ENCODE results near the gene RBMX2.

- TF ChIP-seq ZBTB7B (CRISPR knock-in tag; IDR thresholded peaks at IDR 0.05) (no peak), SPEN (CRISPR knock-in tag; IDR thresholded peaks at IDR 0.05; ENCODE audit: low read depth) (no peak), KLF9 (CRISPR knock-in tag; IDR thresholded peaks at IDR 0.05; ENCODE audit: low read depth) (no peak)
- TF ChIP-seq, protein P1, sequence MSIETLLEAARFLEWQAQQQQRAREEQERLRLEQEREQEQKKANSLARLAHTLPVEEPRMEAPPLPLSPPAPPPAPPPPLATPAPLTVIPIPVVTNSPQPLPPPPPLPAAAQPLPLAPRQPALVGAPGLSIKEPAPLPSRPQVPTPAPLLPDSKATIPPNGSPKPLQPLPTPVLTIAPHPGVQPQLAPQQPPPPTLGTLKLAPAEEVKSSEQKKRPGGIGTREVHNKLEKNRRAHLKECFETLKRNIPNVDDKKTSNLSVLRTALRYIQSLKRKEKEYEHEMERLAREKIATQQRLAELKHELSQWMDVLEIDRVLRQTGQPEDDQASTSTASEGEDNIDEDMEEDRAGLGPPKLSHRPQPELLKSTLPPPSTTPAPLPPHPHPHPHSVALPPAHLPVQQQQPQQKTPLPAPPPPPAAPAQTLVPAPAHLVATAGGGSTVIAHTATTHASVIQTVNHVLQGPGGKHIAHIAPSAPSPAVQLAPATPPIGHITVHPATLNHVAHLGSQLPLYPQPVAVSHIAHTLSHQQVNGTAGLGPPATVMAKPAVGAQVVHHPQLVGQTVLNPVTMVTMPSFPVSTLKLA (IDR thresholded peaks at IDR 0.05) = no peak
- TF ChIP-seq, protein P2, sequence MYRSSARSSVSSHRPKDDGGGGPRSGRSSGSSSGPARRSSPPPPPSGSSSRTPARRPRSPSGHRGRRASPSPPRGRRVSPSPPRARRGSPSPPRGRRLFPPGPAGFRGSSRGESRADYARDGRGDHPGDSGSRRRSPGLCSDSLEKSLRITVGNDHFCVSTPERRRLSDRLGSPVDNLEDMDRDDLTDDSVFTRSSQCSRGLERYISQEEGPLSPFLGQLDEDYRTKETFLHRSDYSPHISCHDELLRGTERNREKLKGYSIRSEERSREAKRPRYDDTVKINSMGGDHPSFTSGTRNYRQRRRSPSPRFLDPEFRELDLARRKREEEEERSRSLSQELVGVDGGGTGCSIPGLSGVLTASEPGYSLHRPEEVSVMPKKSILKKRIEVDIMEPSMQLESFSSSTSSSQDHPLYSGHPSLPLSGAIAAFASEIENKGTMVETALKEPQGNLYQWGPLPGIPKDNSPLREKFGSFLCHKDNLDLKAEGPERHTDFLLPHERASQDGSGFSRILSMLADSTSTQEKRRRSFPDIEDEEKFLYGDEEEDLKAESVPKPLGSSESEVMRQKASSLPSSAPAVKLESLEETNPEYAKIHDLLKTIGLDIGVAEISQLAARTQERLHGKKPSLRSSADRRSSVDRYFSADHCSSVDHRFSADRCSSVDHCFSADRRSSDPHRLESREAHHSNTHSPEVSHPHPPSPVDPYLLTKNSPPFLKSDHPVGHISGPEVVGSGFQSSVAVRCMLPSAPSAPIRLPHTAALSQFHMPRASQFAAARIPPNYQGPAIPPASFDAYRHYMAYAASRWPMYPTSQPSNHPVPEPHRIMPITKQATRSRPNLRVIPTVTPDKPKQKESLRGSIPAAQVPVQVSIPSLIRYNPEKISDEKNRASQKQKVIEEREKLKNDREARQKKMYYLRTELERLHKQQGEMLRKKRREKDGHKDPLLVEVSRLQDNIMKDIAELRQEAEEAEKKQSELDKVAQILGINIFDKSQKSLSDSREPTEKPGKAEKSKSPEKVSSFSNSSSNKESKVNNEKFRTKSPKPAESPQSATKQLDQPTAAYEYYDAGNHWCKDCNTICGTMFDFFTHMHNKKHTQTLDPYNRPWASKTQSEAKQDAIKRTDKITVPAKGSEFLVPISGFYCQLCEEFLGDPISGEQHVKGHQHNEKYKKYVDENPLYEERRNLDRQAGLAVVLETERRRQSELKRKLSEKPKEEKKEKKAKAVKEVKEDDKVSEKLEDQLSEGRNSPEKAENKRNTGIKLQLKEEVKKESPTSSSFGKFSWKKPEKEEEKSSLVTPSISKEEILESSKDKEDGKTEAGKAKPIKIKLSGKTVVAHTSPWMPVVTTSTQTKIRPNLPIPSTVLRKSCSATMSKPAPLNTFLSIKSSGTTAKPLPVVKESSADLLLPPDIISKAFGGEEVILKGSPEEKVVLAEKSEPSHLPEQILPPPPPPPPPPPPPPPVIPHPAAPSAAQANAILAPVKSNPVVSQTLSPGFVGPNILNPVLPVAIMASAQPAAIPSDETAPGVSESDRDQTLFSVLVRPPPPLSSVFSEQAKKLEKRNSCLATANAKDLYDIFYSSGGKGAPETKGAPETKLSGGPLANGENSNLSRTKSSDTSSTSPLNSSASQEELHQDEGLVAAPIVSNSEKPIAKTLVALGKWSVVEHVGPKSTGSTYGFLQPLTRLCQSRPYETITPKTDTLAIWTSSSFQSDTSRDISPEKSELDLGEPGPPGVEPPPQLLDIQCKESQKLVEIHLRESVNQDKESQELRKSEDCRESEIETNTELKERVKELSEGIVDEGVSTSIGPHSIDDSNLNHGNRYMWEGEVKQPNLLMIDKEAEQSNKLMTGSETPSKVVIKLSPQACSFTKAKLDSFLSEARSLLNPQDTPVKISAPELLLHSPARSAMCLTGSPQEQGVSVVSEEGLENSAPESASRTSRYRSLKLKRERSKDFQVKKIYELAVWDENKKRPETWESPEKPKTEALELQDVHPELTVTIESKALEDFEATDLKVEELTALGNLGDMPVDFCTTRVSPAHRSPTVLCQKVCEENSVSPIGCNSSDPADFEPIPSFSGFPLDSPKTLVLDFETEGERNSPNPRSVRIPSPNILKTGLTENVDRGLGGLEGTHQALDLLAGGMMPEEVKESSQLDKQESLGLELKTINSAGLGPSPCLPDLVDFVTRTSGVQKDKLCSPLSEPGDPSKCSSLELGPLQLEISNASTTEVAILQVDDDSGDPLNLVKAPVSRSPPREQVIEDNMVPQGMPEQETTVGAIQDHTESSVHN (CRISPR knock-in tag; IDR thresholded peaks at IDR 0.05) = no peak
- TF ChIP-seq, protein P3, sequence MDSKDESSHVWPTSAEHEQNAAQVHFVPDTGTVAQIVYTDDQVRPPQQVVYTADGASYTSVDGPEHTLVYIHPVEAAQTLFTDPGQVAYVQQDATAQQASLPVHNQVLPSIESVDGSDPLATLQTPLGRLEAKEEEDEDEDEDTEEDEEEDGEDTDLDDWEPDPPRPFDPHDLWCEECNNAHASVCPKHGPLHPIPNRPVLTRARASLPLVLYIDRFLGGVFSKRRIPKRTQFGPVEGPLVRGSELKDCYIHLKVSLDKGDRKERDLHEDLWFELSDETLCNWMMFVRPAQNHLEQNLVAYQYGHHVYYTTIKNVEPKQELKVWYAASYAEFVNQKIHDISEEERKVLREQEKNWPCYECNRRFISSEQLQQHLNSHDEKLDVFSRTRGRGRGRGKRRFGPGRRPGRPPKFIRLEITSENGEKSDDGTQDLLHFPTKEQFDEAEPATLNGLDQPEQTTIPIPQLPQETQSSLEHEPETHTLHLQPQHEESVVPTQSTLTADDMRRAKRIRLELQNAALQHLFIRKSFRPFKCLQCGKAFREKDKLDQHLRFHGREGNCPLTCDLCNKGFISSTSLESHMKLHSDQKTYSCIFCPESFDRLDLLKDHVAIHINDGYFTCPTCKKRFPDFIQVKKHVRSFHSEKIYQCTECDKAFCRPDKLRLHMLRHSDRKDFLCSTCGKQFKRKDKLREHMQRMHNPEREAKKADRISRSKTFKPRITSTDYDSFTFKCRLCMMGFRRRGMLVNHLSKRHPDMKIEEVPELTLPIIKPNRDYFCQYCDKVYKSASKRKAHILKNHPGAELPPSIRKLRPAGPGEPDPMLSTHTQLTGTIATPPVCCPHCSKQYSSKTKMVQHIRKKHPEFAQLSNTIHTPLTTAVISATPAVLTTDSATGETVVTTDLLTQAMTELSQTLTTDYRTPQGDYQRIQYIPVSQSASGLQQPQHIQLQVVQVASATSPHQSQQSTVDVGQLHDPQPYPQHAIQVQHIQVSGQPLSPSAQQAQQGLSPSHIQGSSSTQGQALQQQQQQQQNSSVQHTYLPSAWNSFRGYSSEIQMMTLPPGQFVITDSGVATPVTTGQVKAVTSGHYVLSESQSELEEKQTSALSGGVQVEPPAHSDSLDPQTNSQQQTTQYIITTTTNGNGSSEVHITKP (CRISPR knock-in tag; IDR thresholded peaks at IDR 0.05; ENCODE audit: low read depth) = no peak
Observed at GRCh38 chrX:130413415-130413814, 11.6 kb downstream of the RBMX2 start.
